Testis (tissue), 3 donors: ENCODE data around the gene FHIT. TPM values are rescaled to one million over a fixed set of nuclear protein-coding genes. Genes with fewer than 3 reads are reported as not detected.

Source experiments
- DNase-seq: peaks from one replicate; pipeline ENCODE4 v3.0.0-alpha.2; 2019
- H3K27ac ChIP-seq, 2 donors: fragments of 200-600 bp; sonication (generic); one replicate each; pipeline ENCODE4 v1.5.1; 2019
- H3K27me3 ChIP-seq: fragments of 200-600 bp; sonication (generic); one replicate; pipeline ENCODE4 v1.5.1; 2019
- H3K36me3 ChIP-seq: fragments of 200-600 bp; sonication (generic); one replicate; pipeline ENCODE4 v1.5.1; 2017; ENCODE audit warnings: low read depth; ENCODE audit errors: missing control alignments
- H3K4me1 ChIP-seq: fragments of 200-600 bp; sonication (generic); one replicate; pipeline ENCODE4 v1.5.1; 2019
- H3K4me3 ChIP-seq, 2 donors: fragments of 200-600 bp; sonication (generic); one replicate each; pipeline ENCODE4 v1.5.1; 2017 to 2019
- H3K9me3 ChIP-seq: fragments of 200-600 bp; sonication (generic); one replicate; pipeline ENCODE4 v1.5.1; 2017
- POLR2A ChIP-seq: fragments of 450-650 bp; IDR thresholded peaks from one replicate; pipeline ENCODE4 v1.6.1; 2017; ENCODE audit warnings: antibody characterized with exemption, mild to moderate bottlenecking, moderate library complexity
- WGBS, 2 donors: methylation state at CpG; one replicate each; pipeline ENCODE4 v1.1.5; 2018; 5-methylcytosine and 5-hydroxymethylcytosine counted together
- intact Hi-C: fragments of 100-400 bp; cut with DNase I; formaldehyde crosslinking; loops from one replicate; pipeline ENCODE4 v1.15.1; 2023; ENCODE audit warnings: low total_unique reads
- polyA plus RNA-seq: library from polyadenylated mRNA; stranded (reverse); fragments of 350-450 nt; fragmentation: Illumina TruSeq; extraction: RNeasy Lipid Tissue Mini Kit (QIAGEN cat#74804); gene quantifications from one replicate; pipeline ENCODE4 v1.2.3, GENCODE V29; 2014; ENCODE audit warnings: low read depth, low replicate concordance; ENCODE audit not compliant: insufficient read depth
- total RNA-seq, 2 donors: library from RNA; depleted of rRNA; stranded (reverse); fragments of >200 nt; gene quantifications; one replicate each; pipeline ENCODE4 v1.2.3, GENCODE V29; 2016
- TF ChIP-seq, protein P1 (sequence below), 3 experiments: fragments of 450-650 bp in 2 of 3; fragments of 200-600 bp in 1 of 3; sonication (generic) in 1 of 3; IDR thresholded peaks; one replicate each; pipeline ENCODE4 v1.5.1; 2016 to 2019; ENCODE audit warnings: antibody characterized with exemption in 3 of 3, mild to moderate bottlenecking in 2 of 3, moderate library complexity in 1 of 3

The FHIT gene
- total and polyA plus RNA-seq, 3 donors from 2014 or later, result 10.1 to 29.6 (median 15.5) TPM

DNA sequence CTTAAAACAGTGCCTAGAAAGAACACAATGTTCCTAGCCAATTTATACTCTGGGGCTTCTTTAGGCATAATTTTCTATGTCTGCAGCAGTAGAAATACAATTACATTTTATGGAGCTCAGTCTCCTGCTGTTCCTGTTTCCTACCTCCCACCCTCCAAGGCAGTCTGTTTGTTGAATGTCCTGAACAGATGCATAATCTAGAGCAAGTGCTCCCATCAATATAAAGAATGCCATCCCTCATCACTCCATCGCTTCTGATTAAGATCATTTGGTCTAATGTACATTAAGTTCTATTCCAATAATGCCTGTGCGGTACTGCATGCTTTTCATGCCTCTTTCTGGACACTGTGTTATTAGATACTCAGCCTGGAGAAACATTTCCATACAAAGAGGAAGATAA lies 1331.7 kb downstream of the FHIT start:
- no peak for DNase-seq
- 40 to 43% methylated on average over 2 of the region's 2 CpGs for WGBS, 2 donors
- Histone ChIP-seq H3K4me1 (no peaks in the 10 kb centered on the region), H3K27ac (no peak overlapping the region), H3K4me3 (no peak overlapping the region), H3K27me3 (no peaks in the 10 kb centered on the region), H3K36me3 (no peaks in the 10 kb centered on the region), H3K9me3 (no peaks in the 10 kb centered on the region)
- TF ChIP-seq, protein P1, sequence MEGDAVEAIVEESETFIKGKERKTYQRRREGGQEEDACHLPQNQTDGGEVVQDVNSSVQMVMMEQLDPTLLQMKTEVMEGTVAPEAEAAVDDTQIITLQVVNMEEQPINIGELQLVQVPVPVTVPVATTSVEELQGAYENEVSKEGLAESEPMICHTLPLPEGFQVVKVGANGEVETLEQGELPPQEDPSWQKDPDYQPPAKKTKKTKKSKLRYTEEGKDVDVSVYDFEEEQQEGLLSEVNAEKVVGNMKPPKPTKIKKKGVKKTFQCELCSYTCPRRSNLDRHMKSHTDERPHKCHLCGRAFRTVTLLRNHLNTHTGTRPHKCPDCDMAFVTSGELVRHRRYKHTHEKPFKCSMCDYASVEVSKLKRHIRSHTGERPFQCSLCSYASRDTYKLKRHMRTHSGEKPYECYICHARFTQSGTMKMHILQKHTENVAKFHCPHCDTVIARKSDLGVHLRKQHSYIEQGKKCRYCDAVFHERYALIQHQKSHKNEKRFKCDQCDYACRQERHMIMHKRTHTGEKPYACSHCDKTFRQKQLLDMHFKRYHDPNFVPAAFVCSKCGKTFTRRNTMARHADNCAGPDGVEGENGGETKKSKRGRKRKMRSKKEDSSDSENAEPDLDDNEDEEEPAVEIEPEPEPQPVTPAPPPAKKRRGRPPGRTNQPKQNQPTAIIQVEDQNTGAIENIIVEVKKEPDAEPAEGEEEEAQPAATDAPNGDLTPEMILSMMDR (IDR thresholded peaks at IDR 0.05), result no peak
- no peak for TF ChIP-seq POLR2A
- intact Hi-C loops, result no loop called here

DNA sequence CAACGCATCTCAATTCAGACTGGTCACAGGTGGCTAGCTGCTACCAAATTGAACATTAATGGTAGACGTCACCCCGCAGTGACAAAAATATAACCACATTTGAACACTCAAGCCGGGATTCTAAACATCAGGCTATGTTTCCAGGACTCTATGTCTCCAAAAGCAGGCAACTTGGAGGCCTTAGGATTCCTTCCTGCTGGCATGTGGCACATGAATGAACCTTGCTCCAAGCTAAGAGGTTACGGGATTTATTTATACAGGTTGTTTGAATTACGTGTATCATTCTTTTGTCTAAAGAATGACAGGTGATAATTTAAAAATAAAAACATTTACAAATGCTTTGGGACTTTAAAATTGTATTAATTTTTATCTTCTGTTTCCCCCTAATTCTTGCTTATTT lies 1337.0 kb downstream of the FHIT start:
- H3K27me3 ChIP-seq, result no peaks in the 10 kb centered on the region
- 88 to 92% methylated on average over 6 of the region's 6 CpGs for WGBS, 2 donors
- TF ChIP-seq, protein P1 (IDR thresholded peaks at IDR 0.05), result no peak
- no peak for TF ChIP-seq POLR2A

DNA sequence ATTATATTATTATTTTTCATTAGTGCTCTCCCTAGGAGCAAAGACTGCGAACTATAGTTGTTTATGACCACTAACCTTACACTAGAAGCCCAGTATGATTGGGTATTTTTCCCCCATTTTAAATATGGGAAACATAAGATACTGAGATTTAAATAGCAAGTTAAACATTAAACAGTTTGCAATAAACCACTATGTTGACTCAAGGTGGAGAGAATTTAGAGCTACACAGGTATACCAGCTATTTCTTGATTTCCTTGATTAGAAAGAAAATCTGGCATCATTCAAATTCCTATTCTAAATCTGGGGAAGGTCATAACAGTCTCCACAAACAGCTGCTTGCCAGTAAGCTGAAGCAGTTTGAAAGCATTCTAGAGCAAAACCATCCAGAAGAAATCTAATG lies 1337.6 kb downstream of the FHIT start:
- Histone ChIP-seq H3K4me1 (no peaks in the 10 kb centered on the region), H3K36me3 (no peaks in the 10 kb centered on the region), H3K27ac (no peak overlapping the region), H3K9me3 (no peaks in the 10 kb centered on the region), H3K27me3 (no peaks in the 10 kb centered on the region), H3K4me3 (no peak overlapping the region)
- 91 to 96% methylated on average over 1 of the region's 1 CpG for WGBS, 2 donors
- no peak for DNase-seq
- intact Hi-C loops, result no loop called here
- no peak for TF ChIP-seq POLR2A
- TF ChIP-seq, protein P1 (IDR thresholded peaks at IDR 0.05), result no peak

More for the DNA sequence above, 1337.0 kb downstream of the FHIT start:
- Histone ChIP-seq H3K4me1 (no peaks in the 10 kb centered on the region), H3K27ac (no peak overlapping the region), H3K4me3 (no peak overlapping the region), H3K9me3 (no peaks in the 10 kb centered on the region), H3K36me3 (no peaks in the 10 kb centered on the region)
- no peak for DNase-seq
- intact Hi-C loops, result no loop called here

DNA sequence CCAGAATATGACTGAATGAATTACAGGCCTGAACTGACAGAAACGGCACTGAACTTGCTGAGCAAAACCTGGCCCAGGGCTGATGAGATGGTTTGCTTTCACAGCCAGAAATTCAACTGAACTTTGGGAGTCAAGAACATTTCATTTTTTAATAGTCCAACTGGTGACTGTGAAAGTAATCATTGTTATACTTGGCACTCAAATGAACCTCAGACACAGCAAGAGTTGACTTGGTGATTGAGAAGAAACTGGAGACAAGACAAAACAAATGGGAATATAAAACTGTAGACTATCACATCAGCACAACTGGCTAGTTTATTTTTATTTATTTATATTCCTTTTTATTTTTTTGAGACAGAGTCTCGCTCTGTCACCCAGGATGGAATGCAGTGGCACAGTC lies 1342.6 kb downstream of the FHIT start:
- no peaks in the 10 kb centered on the region for H3K4me1 ChIP-seq
- H3K36me3 ChIP-seq, result no peaks in the 10 kb centered on the region
- no peak overlapping the region for H3K27ac ChIP-seq
- H3K4me3 ChIP-seq, result no peak overlapping the region
- 72 to 79% methylated on average over 2 of the region's 2 CpGs for WGBS, 2 donors
- H3K27me3 ChIP-seq, result no peaks in the 10 kb centered on the region
- H3K9me3 ChIP-seq, result no peaks in the 10 kb centered on the region
- TF ChIP-seq, protein P1 (IDR thresholded peaks at IDR 0.05), result no peak
- no peak for TF ChIP-seq POLR2A
- no peak for DNase-seq
- intact Hi-C loops, result no loop called here

DNA sequence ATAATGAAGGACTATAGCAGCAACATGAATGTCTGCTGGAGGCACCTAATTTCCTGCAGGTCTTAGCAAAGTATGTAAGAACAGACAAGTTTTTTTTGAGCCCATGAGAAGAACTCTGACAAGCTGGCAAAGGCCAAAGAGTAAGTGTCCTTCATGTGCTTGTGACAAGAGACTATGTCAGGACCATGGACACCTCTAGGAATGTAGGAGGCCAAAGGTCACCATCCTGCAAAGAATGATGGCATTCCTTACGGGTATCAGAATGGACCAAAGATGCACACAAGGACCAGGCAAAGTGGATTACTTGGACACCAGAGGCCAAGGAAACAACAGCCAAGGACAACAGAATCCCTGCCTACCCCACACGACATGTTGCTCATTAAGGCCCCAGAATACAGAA lies 1343.0 kb downstream of the FHIT start:
- 72 to 88% methylated on average over 2 of the region's 2 CpGs for WGBS, 2 donors
- DNase-seq, result no peak
- no peaks in the 10 kb centered on the region for H3K9me3 ChIP-seq
- intact Hi-C loops, result no loop called here
- H3K4me3 ChIP-seq, result no peak overlapping the region
- no peaks in the 10 kb centered on the region for H3K4me1 ChIP-seq
- no peaks in the 10 kb centered on the region for H3K27me3 ChIP-seq
- no peaks in the 10 kb centered on the region for H3K36me3 ChIP-seq
- no peak overlapping the region for H3K27ac ChIP-seq
- TF ChIP-seq, protein P1 (IDR thresholded peaks at IDR 0.05), result no peak
- no peak for TF ChIP-seq POLR2A
